ENCODE data around the gene LRRC56. TPM values are rescaled to one million over a fixed set of nuclear protein-coding genes. Genes with fewer than 3 reads are reported as not detected.

LRRC56 gene
- total and polyA plus RNA-seq, 4 donors, result 0.08 to 0.46 (median 0.20) TPM

DNA sequence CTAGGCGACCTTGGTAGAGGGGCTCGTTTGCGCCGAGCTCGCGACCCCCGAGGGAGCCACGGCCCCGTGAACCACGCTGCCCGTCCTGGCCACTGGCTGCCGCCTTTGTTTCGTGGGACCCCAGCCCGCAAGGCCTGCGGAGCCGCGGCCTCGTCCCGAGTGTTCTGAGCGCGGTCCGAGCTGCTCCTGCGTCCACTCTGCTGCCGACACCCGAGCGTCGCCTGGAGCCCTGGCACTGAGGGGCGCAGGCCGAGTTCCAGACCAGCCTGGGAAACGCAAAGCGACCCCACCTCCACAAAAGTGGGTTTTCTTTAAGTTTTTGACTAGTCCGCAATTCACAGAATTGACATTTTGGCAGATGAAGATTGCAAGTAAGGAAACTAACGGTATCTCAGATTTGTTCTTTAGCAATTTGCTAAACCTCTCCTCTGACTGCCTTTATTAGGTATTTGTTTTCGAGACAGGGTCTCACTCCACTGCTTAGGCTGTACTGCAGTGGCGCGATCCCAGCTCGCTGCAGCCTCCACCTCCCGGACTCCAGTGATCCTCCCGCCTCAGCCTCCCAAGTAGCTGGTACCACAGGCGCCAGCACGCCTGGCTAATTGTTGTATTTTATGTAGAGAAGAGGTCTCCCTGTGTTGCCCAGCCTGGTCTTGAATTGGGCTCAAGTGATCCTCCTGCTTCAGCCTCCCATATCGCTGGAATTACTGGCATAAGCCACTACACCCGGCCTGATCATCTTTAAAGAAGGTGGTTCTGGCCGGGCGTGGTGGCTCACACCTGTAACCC is 29.4 kb upstream of the LRRC56 start:
- H3K9me3 ChIP-seq (ENCODE audit: control insufficient read depth in 4 of 4, low read length in 3 of 4), result no peaks in the 10 kb centered on the region
- H3K36me3 ChIP-seq (ENCODE audit: control insufficient read depth in 4 of 4, insufficient read depth in 3 of 4, low read depth in 1 of 4, low read length in 3 of 4), result peaks cover 0 to 9% (median 3%) of the 10 kb centered on the region in 4 donors
- no peaks in the 10 kb centered on the region for H3K27me3 ChIP-seq (ENCODE audit: control insufficient read depth in 4 of 4, insufficient read depth in 4 of 4, low read length in 3 of 4)
- TF ChIP-seq HNF4A (conservative IDR thresholded peaks at IDR 0.05) (no peak), HNF4G (IDR thresholded peaks at IDR 0.05) (no peak), JUND (IDR thresholded peaks at IDR 0.05) (no peak), TAF1 (conservative IDR thresholded peaks at IDR 0.05) (no peak), RXRA (IDR thresholded peaks at IDR 0.05) (no peak), FOXA2 (IDR thresholded peaks at IDR 0.05) (no peak), FOXA1 (IDR thresholded peaks at IDR 0.05) (no peak), RAD21 (IDR thresholded peaks at IDR 0.05) (no peak), EGR1 (IDR thresholded peaks at IDR 0.05; ENCODE audit: low read depth in 2 of 2) (no peak), YY1 (IDR thresholded peaks at IDR 0.05) (no peak), GABPA (IDR thresholded peaks at IDR 0.05 in 1 of 2, conservative IDR thresholded peaks at IDR 0.05 in 1 of 2) (no peak), NR2F2 (IDR thresholded peaks at IDR 0.05) (no peak), SP1 (IDR thresholded peaks at IDR 0.05) (no peak)
- TF ChIP-seq, protein P1, sequence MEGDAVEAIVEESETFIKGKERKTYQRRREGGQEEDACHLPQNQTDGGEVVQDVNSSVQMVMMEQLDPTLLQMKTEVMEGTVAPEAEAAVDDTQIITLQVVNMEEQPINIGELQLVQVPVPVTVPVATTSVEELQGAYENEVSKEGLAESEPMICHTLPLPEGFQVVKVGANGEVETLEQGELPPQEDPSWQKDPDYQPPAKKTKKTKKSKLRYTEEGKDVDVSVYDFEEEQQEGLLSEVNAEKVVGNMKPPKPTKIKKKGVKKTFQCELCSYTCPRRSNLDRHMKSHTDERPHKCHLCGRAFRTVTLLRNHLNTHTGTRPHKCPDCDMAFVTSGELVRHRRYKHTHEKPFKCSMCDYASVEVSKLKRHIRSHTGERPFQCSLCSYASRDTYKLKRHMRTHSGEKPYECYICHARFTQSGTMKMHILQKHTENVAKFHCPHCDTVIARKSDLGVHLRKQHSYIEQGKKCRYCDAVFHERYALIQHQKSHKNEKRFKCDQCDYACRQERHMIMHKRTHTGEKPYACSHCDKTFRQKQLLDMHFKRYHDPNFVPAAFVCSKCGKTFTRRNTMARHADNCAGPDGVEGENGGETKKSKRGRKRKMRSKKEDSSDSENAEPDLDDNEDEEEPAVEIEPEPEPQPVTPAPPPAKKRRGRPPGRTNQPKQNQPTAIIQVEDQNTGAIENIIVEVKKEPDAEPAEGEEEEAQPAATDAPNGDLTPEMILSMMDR (IDR thresholded peaks at IDR 0.05; ENCODE audit: low read depth, low read length, missing input control), result no peak
- TF ChIP-seq, protein P2, sequence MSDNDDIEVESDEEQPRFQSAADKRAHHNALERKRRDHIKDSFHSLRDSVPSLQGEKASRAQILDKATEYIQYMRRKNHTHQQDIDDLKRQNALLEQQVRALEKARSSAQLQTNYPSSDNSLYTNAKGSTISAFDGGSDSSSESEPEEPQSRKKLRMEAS (IDR thresholded peaks at IDR 0.05), result no peak
- TF ChIP-seq, protein P3, sequence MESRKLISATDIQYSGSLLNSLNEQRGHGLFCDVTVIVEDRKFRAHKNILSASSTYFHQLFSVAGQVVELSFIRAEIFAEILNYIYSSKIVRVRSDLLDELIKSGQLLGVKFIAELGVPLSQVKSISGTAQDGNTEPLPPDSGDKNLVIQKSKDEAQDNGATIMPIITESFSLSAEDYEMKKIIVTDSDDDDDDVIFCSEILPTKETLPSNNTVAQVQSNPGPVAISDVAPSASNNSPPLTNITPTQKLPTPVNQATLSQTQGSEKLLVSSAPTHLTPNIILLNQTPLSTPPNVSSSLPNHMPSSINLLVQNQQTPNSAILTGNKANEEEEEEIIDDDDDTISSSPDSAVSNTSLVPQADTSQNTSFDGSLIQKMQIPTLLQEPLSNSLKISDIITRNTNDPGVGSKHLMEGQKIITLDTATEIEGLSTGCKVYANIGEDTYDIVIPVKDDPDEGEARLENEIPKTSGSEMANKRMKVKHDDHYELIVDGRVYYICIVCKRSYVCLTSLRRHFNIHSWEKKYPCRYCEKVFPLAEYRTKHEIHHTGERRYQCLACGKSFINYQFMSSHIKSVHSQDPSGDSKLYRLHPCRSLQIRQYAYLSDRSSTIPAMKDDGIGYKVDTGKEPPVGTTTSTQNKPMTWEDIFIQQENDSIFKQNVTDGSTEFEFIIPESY (IDR thresholded peaks at IDR 0.05), result no peak
- TF ChIP-seq, protein P4, sequence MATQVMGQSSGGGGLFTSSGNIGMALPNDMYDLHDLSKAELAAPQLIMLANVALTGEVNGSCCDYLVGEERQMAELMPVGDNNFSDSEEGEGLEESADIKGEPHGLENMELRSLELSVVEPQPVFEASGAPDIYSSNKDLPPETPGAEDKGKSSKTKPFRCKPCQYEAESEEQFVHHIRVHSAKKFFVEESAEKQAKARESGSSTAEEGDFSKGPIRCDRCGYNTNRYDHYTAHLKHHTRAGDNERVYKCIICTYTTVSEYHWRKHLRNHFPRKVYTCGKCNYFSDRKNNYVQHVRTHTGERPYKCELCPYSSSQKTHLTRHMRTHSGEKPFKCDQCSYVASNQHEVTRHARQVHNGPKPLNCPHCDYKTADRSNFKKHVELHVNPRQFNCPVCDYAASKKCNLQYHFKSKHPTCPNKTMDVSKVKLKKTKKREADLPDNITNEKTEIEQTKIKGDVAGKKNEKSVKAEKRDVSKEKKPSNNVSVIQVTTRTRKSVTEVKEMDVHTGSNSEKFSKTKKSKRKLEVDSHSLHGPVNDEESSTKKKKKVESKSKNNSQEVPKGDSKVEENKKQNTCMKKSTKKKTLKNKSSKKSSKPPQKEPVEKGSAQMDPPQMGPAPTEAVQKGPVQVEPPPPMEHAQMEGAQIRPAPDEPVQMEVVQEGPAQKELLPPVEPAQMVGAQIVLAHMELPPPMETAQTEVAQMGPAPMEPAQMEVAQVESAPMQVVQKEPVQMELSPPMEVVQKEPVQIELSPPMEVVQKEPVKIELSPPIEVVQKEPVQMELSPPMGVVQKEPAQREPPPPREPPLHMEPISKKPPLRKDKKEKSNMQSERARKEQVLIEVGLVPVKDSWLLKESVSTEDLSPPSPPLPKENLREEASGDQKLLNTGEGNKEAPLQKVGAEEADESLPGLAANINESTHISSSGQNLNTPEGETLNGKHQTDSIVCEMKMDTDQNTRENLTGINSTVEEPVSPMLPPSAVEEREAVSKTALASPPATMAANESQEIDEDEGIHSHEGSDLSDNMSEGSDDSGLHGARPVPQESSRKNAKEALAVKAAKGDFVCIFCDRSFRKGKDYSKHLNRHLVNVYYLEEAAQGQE (IDR thresholded peaks at IDR 0.05), result no peak
- TF ChIP-seq, protein P5, sequence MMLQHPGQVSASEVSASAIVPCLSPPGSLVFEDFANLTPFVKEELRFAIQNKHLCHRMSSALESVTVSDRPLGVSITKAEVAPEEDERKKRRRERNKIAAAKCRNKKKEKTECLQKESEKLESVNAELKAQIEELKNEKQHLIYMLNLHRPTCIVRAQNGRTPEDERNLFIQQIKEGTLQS (IDR thresholded peaks at IDR 0.05), result no peak
- H3K9ac ChIP-seq (ENCODE audit: low read depth in 1 of 2, low read length in 2 of 2), result no peak overlapping the region
- H3K4me3 ChIP-seq (ENCODE audit: low read depth in 1 of 3, low read length in 3 of 3), result peak overlapping the region; percentile 53 to 79 (median 68)
- 59% methylated on average over 45 of the region's 45 CpGs for WGBS
- peaks cover 12 to 33% (median 24%) of the 10 kb centered on the region in 4 donors for H3K4me1 ChIP-seq (ENCODE audit: control insufficient read depth in 4 of 4, insufficient read depth in 4 of 4, low read length in 3 of 4)
- H3K27ac ChIP-seq (ENCODE audit: low read depth in 1 of 2, low read length in 2 of 2), result peak overlapping the region in 1 of 2 donors; percentile 100
- DNase-seq (ENCODE audit: low spot score), result no peak

Data from liver (tissue), 9 donors.